ENCODE results near the gene EEF1AKMT3. TPM values are rescaled to one million over a fixed set of nuclear protein-coding genes. Genes with fewer than 3 reads are reported as not detected.

Gene EEF1AKMT3
- total RNA-seq, 3 donors from 2014 or later (not counting 1 experiment from before 2014, with no cell fraction given): 1.3 to 2.6 (median 2.2) TPM

DNA sequence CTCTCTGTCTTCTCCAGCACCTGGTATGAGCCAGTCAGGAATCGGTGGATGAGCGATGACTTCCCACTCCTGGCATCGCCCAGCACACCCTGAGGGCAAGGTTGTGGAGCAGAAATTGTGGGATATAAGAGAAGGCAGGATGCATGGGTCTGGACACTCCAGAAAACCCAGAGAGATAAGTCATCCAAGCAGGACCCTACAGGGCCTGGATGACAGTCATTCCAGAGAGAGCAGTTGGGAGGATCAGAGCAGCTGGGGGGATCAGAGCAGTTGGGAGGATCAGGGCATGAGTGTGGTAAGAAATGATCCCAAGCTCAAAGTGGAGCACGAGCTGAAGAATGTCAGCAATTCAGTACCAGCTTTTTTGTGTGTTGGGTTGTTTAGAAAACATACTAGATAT lies 37.8 kb upstream of the EEF1AKMT3 start:
- H3K36me3 ChIP-seq (ENCODE audit: control insufficient read depth, insufficient read depth, low read length): peaks cover 75% of the 10 kb centered on the region
- intact Hi-C loops (cut with micrococcal nuclease): no loop called here

DNA sequence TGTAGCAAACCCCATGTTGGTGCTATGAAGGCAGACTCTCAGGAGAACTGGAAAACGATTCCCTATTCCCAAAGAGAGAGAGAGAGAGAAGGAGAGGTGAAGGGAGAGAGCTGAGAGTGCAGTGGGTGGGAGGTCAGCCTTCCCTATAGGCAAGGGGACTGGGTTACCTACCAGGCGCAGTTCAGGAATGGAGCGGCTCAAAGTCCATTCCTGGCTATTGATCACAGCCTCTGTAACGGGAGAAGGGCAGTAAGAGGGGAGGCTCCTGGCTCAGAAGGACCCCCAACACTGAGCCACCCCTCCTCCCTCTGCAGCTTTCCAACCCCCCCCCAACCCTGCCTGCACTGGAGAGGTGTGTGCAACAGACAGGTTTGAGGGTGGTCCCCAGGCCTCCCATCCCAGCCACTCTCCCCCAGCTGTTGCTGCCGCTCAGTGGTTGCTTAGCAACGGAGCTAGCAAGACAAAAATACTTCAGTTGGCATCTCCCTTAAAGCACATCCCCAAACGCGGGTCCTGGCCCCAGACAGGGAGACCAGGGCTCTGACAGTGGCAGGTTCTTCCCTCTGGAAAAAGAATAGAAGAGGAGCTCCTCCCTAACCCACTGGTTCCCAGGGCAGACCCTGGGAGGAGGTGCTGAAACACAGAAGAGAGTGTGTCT lies 37.1 kb upstream of the EEF1AKMT3 start:
- intact Hi-C loops (cut with micrococcal nuclease): no loop called here
- no peak overlapping the region for H3K4me3 Mint-ChIP-seq
- peaks cover 74% of the 10 kb centered on the region for H3K36me3 ChIP-seq (ENCODE audit: control insufficient read depth, insufficient read depth, low read length)
- peaks cover 15% of the 10 kb centered on the region for H3K4me1 ChIP-seq (ENCODE audit: control insufficient read depth, insufficient read depth, low read length)
- WGBS (ENCODE audit: insufficient coverage): 87% methylated on average over 7 of the region's 8 CpGs
- H3K4me3 ChIP-seq (ENCODE audit: low read length): no peak overlapping the region
- TF ChIP-seq, protein P1, sequence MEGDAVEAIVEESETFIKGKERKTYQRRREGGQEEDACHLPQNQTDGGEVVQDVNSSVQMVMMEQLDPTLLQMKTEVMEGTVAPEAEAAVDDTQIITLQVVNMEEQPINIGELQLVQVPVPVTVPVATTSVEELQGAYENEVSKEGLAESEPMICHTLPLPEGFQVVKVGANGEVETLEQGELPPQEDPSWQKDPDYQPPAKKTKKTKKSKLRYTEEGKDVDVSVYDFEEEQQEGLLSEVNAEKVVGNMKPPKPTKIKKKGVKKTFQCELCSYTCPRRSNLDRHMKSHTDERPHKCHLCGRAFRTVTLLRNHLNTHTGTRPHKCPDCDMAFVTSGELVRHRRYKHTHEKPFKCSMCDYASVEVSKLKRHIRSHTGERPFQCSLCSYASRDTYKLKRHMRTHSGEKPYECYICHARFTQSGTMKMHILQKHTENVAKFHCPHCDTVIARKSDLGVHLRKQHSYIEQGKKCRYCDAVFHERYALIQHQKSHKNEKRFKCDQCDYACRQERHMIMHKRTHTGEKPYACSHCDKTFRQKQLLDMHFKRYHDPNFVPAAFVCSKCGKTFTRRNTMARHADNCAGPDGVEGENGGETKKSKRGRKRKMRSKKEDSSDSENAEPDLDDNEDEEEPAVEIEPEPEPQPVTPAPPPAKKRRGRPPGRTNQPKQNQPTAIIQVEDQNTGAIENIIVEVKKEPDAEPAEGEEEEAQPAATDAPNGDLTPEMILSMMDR (IDR thresholded peaks at IDR 0.05): no peak
- H3K9me3 Mint-ChIP-seq: no peaks in the 10 kb centered on the region
- H3K9me3 ChIP-seq (ENCODE audit: control insufficient read depth, insufficient read depth, low read length): no peaks in the 10 kb centered on the region
- ATAC-seq (no peak), DNase-seq (no peak)
- H3K27me3 ChIP-seq (ENCODE audit: control insufficient read depth, insufficient read depth, low read length): no peaks in the 10 kb centered on the region
- peak overlapping the region; percentile 49 to 50 for H3K27ac Mint-ChIP-seq
- peaks cover 27 to 37% of the 10 kb centered on the region in 2 donors for H3K4me1 Mint-ChIP-seq
- H3K27me3 Mint-ChIP-seq (ENCODE audit: low read depth in 2 of 2): no peaks in the 10 kb centered on the region
- peaks cover 7% of the 10 kb centered on the region for H3K36me3 Mint-ChIP-seq
- H3K27ac ChIP-seq (ENCODE audit: low read length): no peak overlapping the region

More for the DNA sequence above, 37.8 kb upstream of the EEF1AKMT3 start:
- 94% methylated on average over 4 of the region's 4 CpGs for WGBS (ENCODE audit: insufficient coverage)
- Mint-ChIP-seq H3K36me3 (peaks cover 7% of the 10 kb centered on the region), H3K27me3 (ENCODE audit: low read depth in 2 of 2) (no peaks in the 10 kb centered on the region), H3K9me3 (no peaks in the 10 kb centered on the region), H3K4me1 (peaks cover 26 to 36% of the 10 kb centered on the region in 2 donors), H3K27ac (peak overlapping the region; percentile 49 to 50), H3K4me3 (no peak overlapping the region)
- Histone ChIP-seq H3K4me1 (ENCODE audit: control insufficient read depth, insufficient read depth, low read length) (peaks cover 8% of the 10 kb centered on the region), H3K27me3 (ENCODE audit: control insufficient read depth, insufficient read depth, low read length) (no peaks in the 10 kb centered on the region), H3K27ac (ENCODE audit: low read length) (no peak overlapping the region), H3K4me3 (ENCODE audit: low read length) (no peak overlapping the region), H3K9me3 (ENCODE audit: control insufficient read depth, insufficient read depth, low read length) (no peaks in the 10 kb centered on the region)
- no peak for ATAC-seq
- DNase-seq: no peak
- TF ChIP-seq, protein P1 (IDR thresholded peaks at IDR 0.05): no peak

DNA sequence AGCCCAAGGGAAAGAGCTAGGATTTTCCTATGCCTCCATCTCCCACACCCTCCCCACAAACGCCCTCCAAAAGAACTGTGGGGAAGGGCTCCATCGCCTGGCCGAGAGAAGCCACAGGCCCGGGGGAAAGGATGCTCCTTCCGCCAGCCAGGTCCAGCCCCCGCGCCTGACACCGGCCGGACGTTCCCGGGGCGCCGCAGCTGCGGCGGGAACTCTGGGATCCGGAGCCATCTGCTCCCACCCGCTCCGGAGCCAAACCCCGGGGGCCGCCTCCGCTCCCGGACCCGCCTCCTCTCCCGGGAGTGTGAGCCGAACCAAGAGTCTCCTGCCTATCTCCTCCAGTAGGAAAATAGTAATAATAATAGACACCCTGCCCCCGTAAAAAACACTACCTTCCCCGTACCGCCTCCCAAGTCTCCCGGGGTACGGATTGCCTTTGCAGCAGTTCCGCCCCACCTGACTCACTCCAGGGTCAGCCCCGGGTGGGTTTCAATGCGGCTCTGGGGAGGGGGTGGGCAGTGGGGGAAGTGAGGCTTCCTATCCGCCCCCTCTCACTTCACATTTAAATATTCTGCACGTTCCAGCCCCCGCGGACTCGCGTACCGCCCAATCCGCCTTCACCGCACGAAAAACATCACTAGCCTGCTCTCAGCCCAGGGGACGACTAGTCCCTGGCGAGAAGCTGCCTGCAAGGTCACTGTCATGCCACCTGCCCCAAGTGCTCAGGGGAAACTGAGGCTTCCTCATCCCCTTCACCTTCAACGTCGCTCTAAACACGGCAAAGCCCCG lies 36.3 kb upstream of the EEF1AKMT3 start:
- Histone ChIP-seq H3K9me3 (ENCODE audit: control insufficient read depth, insufficient read depth, low read length) (no peaks in the 10 kb centered on the region), H3K4me3 (ENCODE audit: low read length) (no peak overlapping the region), H3K36me3 (ENCODE audit: control insufficient read depth, insufficient read depth, low read length) (peaks cover 66% of the 10 kb centered on the region), H3K4me1 (ENCODE audit: control insufficient read depth, insufficient read depth, low read length) (peaks cover 24% of the 10 kb centered on the region), H3K27ac (ENCODE audit: low read length) (no peak overlapping the region), H3K27me3 (ENCODE audit: control insufficient read depth, insufficient read depth, low read length) (no peaks in the 10 kb centered on the region)
- 94% methylated on average over 42 of the region's 49 CpGs for WGBS (ENCODE audit: insufficient coverage)
- TF ChIP-seq, protein P1 (IDR thresholded peaks at IDR 0.05): no peak
- Mint-ChIP-seq H3K27ac (peak overlapping the region in 1 of 2 donors; percentile 74), H3K9me3 (no peaks in the 10 kb centered on the region), H3K4me1 (peaks cover 35 to 45% of the 10 kb centered on the region in 2 donors), H3K4me3 (no peak overlapping the region), H3K36me3 (peaks cover 7% of the 10 kb centered on the region), H3K27me3 (ENCODE audit: low read depth in 2 of 2) (no peaks in the 10 kb centered on the region)
- DNase-seq (no peak), ATAC-seq (no peak)
- intact Hi-C loops (cut with micrococcal nuclease): no loop called here

Measured in natural killer cell (primary cell).